Left renal cortex interstitium (tissue), 4 donors: Measurements from ENCODE around the gene ADK. TPM values are rescaled to one million over a fixed set of nuclear protein-coding genes. Genes with fewer than 3 reads are reported as not detected.
A peak's percentile ranks its signal among the peaks of the same experiment; 100 is the strongest.

Experiments
- DNase-seq, 4 donors: peaks; one replicate each; pipeline ENCODE4 v3.0.0-alpha.2; 2013; ENCODE audit warnings: low read depth in 4 of 4, low spot score in 2 of 4, missing footprints in 1 of 4
- polyA plus RNA-seq, 4 donors: library from polyadenylated mRNA; unstranded; fragments of 120-200 nt; gene quantifications; one replicate each; pipeline ENCODE4 v1.2.1, GENCODE V29; 2013; ENCODE audit not compliant: insufficient read length in 4 of 4

Gene ADK
- polyA plus RNA-seq, 4 donors: 27.2 to 33.8 (median 28.5) TPM

DNA sequence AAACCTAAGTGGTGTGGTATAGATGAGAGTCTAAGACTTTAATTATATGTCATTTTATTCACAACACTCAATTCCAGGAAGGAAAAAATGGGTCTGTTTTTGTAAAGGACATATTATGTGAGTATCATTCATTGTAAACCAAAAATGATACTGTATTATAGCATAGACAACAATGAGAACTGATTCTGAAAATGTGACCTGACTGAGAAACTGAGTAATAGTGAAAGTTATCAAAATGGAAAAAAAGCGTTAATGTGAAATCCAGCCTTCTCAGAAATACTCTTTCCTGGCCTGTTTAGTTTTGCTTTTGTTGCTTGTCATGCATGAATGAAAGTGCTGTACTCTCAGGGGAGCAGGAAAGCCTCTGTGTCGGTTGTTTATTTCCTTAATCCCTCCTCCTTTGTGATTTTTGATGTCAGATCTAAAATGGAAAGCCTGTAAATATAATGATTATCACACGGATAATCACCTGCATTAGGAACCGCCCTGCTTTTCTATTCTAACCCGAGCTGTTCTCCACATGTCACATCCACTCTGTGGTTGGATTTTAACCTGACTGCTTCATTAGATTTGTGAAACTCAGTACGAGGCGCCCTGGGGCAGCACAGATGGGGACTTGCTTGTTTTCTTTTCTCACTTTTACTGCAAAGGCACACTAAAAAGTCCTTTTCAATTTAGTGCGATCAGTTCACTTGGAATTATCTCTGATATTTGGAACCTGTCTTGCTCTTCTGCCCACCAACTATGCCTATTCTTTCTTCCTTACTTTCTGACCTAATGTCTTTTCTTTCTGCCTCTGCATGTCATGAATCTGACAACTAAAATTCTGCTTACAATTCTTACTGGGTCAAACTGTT is 434.4 kb downstream of the ADK start:
- peak in 1 of 4 donors; percentile 38 for DNase-seq

DNA sequence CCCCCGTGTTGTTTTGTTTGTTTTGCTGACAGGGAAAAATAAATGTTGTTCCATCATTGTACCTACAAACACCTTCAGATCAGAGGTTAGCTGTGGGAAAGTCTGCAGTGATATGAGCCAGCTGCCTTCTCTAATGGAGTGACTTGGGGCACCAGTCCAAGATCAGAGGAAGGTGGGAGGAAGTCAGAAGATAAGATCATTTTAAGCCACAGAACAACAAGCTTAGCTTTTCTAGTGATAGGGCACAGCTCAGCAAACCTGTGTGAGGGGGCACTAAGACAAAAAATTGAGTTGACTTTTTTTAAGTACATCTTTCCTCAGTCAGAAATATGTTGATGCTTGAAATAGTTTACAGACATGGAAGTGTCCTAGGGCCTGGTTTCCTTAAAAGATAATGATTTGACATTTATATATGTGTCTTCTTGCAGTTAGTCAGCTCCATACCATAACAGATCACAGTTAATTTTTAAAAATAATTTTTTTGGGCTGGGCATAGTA is 435.1 kb downstream of the ADK start:
- DNase-seq: no peak

DNA sequence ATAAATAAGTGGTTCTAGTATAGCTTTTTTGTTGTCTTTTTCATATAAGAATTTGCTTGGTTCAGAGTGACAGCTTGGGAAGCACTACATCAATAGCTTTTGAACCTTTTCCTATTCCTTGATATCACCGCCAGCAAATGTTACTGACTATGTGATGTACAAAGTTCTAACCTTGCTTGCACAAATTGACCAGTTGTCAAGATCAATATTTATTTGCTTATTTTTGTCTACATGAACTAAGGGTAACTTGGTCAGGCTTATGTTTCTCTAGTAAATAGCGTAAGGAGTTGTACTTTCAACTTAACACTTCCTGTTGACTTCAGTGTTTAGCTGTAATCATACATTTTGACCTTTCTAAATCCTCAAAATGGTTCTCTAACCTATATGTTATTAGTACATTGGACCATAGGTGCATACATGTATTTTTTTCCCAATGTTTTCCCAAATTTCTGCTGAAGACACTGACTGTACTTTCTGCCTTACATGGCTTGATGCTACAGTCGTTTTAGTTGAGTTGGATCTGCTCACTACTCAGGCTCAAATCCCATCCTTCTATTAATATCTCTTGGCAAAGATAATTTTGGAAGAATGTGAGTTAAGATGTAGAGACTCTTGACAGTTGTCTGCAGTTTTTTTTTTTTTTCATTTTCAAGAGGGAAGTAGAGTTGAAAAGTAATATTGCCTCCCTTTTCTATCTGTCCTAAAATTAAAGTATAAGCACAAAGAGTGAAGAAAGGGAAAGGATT is 436.3 kb downstream of the ADK start:
- no peak for DNase-seq

DNA sequence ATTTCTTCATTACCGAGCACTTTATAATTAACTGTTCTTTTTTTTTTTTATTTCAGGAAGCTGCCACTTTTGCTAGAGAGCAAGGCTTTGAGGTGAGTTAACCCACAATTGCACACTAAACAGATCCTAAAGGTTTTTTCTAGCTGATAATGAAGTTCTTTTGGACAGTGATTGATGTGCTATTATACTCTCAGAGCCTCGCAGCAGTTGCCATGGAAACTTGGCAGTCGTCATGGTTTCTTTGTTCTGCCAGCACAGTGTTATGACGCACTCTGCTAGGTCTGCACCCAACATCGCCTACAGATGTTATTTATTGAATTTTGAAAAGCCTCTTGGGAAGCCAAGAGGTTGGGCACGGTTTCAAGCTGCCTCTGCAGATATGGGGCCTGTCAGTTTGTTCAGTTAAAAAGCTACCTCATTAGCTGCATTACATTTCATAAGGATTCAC is 438.2 kb downstream of the ADK start:
- peak in 2 of 4 donors; percentile 53 to 63 for DNase-seq

DNA sequence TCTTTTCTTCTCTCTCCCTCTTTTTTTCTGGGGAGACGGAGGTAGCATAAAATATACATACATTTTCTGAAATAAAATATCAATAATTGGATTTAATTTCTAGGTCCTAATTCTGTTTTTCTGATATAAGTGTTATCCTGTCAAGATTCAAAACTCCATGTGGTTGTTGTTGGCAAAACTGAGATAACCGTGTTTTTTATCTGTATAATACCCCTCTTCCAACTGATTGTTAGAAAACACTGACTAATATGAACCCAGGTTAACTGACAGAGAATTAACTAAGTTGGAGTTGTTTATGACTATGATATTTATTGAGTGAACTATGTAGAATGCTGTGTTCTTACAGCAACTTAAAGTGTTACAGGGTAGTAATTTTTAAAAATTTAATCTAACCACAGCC is 438.8 kb downstream of the ADK start:
- no peak for DNase-seq

DNA sequence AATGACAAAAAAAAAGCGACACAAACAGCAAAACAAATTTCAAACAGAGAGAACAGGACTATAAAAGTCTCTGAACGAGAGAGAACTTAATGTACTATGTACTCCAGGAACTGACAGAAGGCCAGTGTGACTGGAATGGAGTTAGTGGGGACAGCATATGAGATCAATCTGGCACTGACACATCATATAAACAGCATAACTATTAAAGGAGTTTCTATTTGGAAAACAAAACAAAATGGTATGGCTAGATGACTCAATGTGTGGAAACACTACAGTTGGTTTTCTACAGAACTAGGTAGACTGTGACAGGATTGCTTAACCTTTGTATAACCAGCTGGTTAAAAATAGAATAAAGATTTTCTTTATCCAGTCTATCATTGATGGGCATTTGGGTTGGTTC is 442.4 kb downstream of the ADK start:
- DNase-seq: no peak

DNA sequence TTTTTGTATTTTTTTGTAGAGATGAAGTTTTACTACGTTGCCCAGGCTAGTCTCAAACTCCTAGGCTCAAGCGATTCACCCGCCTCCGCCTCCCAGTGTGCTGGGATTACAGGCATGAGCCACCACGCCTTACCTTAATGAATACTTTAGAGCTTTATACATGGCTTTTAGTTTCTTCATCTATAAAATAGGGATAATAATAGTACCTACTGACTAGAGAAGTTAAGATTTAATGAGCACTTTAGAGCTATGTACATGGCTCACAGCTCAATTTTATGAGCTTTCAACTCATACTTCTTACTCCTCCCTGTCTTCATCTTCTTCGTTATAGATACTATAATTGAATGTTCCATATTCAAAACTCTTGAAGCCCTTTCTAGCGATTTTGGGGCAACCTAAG is 445.7 kb downstream of the ADK start:
- no peak for DNase-seq

DNA sequence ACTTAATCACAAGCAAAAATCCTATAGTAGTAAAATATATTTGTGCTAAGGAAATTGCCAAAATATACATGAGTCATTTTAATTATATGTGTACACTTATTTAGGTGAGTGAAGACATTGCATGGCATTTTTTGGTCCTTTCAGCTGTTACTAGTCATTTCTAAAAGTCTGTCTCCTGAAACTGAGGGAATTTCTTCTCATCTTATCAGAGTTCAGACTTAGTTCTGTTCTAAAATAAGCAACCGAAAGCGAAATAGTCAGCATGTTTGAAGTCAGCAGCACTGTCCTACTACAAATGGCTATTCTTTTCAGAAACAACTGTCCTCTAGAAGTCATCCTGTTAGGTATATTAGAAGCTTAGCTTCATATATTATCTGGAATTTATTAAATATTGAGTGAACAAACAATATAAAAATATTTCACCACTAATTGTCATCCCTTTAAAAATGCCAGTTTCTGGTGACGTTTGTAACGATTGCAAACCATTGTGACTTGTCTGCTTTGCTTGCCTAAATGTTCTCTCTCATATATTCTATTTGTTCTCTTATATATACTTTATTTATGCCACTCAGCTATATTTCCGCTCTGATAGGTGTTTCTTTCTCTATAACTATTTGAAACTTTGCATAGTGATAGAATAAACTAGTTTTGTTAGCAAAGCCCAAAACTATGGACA is 448.0 kb downstream of the ADK start:
- no peak for DNase-seq

DNA sequence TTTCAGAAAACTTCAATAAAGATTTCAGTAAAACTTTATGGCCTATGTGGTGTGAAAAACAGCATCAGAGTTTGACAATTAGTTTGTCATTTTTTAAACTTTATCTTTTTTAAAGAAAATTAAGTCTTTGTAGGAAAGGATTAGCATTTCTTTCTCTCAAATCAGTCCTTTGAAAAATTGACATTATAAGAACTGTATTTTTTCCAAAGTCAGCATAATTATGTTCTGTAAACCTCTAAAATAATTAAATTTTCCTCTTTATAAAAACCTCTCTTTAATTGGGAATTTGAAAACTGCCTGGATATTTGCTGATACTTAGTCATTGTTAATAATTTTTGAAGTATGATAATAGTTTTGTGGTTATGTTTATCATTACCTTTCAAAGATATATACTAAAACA is 448.7 kb downstream of the ADK start:
- DNase-seq: no peak

DNA sequence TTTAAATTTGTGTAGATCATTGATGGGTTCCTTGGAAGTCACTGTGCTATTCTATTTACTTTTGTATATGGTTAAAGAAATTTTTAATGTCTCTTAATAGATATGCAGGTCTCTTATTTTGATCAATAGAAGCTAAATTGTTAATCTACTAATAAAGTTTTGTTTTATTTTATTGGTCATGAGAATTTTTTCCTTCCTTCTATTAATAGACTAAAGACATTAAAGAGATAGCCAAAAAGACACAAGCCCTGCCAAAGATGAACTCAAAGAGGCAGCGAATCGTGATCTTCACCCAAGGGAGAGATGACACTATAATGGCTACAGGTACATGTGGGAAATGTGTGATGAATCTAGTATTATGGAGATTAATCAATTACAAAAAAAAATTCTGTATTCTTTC is 449.1 kb downstream of the ADK start:
- DNase-seq: no peak

DNA sequence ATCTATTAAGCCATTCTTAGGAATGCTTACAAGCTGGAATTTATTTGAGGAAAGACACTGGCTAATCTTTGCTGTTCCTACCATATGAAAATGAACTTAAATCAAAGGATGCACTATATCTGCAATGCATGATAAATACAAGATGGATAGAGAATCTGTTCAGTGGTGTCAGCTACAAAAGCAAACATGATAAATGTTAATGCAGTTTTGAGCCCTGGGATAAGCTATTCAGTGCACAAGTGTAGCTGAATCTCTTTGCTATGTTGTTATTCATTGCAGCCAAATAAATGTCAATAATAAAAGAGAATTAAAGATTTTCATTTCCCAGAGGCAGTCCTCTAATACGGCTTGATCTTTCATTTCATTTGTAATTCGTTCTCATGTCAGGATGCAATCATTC is 451.6 kb downstream of the ADK start:
- DNase-seq: no peak

DNA sequence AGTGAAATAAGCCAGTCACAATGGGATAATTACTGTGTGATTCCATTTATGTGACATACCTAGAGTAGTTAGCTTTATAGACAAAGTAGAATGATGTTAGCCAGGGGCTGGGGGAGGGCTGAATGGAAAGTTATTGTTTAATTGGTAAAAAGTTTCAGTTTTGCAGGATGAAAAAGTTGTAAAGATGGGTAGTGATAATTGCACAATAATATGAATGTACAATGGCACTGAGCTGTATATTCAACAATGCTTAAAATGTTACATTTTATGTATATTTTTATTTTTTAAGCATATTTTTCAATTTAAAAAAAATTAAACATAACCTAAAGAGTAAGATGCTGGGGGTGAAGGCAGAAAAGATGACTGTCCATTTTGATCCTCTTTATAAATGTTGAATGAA is 459.3 kb downstream of the ADK start:
- DNase-seq: no peak

DNA sequence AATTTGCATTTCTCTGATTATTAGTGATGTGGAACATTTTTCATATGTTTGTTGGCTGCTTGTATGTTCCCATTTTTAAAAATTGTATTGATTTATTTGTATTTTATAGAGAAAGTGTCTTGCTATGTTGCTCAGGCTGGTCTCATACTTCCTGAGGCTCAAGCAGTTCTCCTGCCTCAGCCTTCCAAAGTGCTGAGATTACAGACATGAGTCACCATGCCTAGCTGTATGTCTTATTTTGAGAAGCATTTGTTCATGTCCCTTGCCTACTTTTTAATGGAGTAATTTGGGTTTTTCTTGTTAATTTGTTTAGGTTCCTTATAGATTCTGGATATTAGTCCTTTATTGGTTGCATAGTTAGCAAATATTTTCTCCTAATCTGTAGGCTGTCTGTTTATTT is 461.2 kb downstream of the ADK start:
- no peak for DNase-seq

DNA sequence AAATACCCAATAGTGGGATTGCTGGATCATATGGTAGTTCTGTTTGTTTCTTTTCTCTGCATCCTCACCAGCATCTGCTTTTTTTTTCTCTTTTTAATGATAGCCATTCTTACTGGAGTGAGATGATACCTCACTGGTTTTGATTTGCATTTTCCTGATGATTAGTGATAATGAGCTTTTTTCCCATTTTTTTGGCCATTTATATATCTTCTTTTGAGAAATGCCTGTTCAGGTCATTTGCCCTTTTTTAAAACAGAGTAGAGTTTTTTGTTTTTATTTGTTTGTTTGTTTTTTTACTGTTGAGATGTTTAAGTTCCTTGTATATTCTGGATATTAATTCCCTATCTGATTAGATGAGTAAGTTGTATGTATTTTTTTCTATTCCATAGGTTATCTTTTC is 469.6 kb downstream of the ADK start:
- DNase-seq: no peak

DNA sequence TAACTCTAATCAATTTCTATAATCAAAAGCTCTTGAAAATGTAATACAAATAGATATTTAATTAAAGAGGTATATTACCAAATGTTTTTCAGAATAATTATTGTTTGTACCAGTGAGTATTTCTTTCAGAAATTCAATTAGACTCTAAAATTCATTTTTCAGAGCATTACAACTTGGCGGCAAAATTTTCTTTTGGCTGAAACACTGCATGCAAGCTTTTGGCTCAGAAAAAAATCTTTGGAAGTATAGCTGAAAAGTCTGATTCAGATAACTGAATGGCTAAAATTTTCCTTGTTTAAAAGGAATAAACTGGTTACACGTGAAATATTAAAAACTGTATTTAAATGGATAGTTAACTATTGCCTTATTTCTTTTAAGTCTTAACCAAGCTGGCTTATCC is 472.8 kb downstream of the ADK start:
- no peak for DNase-seq

DNA sequence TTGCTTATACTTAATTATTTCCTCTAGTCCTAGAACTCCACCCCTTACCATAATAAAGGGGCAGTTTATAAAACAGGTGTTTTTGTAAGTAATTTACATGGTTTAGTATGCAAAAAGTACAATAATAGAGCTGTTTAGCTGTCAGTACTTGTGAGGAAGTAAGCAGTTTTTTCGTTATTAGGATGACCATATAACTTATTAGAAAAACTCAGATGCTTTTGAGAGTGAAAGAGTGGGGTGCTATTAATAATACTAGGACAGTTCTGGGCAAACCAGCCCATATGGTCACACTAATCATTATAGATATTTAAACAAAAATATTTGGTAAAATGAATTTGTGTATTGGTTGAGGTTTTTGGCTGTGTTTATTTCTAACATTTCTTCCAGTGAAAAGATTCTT is 473.5 kb downstream of the ADK start:
- DNase-seq: no peak

DNA sequence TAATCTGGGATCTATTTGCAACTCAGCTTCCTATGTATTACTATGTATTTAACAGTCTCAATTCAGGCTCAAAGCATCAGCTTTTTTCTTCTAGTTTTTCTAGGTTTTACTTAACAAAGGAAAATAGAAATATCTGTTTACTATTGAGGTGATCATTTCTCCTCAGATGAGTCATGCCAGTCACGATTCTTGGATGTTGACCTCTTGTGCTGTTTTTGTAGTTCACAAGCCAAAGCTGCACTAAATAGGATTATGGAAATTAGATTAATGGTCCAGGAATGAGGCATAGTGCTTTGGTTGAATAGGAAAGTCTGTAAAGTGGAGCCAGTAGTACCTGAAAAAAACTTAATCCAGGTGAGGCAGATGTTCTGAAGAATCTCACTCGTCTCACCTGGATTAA is 477.1 kb downstream of the ADK start:
- no peak for DNase-seq

DNA sequence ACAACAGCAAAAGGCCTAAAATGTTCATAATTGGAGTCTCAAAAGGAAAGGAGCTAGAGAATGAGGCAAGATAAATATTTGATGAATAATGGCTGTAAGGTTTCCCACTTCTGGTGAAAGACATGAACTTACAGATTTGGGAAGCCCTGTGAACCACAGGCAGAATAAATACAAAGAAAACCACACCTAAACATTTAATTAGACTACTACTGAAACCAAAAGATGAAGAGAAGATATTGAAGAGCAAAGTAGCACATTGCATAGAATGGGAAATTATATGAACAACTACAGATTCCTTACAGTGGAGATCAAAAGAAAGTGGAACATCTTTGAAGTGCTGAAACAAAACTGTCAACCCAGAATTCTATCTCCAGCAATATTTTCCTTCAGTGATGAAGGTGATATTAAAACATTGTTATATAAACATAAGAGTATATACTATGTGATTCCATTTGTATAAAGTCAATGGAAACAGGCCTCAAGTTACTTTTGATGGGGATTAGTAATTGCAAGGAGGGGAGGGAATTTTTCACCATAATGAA is 484.0 kb downstream of the ADK start:
- peak in 1 of 4 donors; percentile 9 for DNase-seq

DNA sequence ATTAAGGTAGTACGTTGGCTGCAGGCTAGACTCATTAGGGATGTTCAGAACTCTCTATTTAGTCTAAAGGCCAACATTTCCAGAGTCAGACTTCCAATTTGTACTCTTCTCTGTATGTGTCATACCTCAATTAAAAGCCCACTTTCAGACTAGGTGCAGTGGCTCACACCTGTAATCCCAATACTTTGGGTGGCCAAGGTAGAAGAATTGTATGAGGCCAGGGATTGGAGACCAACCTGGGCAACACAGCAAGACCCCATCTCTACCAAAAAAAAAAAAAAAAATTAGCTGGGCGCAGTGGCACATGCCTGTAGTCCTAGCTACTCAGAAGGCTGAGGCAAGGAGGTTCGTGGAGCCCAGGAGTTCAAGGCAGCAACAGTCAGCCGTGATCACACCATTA is 484.6 kb downstream of the ADK start:
- no peak for DNase-seq

DNA sequence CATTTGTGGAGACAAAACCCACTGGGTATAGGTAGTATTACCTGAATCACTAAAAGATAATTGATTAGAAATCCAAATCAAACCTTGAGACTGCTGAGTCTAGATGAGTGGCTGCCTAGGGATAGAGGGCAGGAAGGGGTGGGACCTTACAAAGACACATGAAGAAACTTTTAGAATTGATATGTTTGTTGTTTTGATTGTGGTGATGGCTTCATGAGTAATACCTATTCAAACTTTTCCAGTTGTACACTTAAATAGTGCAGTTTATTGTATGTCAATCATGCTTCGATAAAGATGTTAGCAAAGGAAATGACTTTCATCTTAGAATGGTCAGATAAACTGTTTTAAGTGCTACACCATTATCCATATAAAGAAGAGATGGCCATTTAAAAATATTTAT is 486.7 kb downstream of the ADK start:
- DNase-seq: no peak
